Measurements from ENCODE around the gene PPP2R5A. TPM values are rescaled to one million over a fixed set of nuclear protein-coding genes. Genes with fewer than 3 reads are reported as not detected.

Gene PPP2R5A
- total RNA-seq, 2 experiments from 2014 or later: 44.3 to 46.2 TPM

DNA sequence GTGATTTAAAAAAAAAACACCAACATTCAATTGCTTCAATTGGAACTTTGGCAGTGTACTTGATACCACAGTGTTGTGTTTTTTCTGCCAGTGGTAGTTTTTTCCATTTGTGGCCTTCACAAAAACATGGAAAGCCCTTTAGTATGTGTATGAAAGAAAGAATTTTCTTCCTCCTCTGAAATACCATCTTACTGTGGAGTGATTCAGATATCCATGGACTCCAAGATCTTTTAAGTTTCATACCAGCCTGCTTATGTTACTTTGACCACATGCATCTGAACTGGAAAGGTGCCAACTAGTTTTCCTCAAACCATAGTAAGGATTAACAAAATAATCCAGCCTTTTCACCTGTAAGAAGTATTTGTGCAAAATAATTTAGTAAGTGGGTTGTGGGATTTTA, 3.4 kb downstream of the PPP2R5A start:
- intact Hi-C loops (cut with DNase I, micrococcal nuclease): loop anchor here (1.0 to 10.0 kb wide), 7 partner anchors 39 to 706 kb away; partner anchors contain the start of genes DTL (in 1 of the 2), INTS7 (in 1 of the 2), NEK2 (in 1 of the 2) and PACC1 (in 1 of the 2)
- no peaks in the 10 kb centered on the region for H3K9me3 ChIP-seq (ENCODE audit: control insufficient read depth in 1 of 2, insufficient read depth in 1 of 2, low read length in 2 of 2)
- peaks cover 4% of the 10 kb centered on the region for H3K27me3 Mint-ChIP-seq
- no peaks in the 10 kb centered on the region for H3K27me3 ChIP-seq (ENCODE audit: control insufficient read depth in 1 of 2, insufficient read depth in 2 of 2, low read length in 2 of 2)
- no peak for DNase-seq
- H3K36me3 ChIP-seq (ENCODE audit: insufficient read depth, low read length): no peaks in the 10 kb centered on the region
- H3K36me3 Mint-ChIP-seq (ENCODE audit: low read depth): peaks cover 25% of the 10 kb centered on the region
- H3K4me1 ChIP-seq (ENCODE audit: insufficient read depth, low read length): peaks cover 35% of the 10 kb centered on the region
- ChIA-PET POLR2A (interaction anchor here (3.4 kb wide), 1 partner anchor 253 kb away, joined by 50 read pairs; the partner anchor contains the start of genes DTL and INTS7), CTCF (no interaction called here)
- H3K4me3 ChIP-seq (ENCODE audit: low read length): peak overlapping the region; percentile 99
- no peaks in the 10 kb centered on the region for H3K9me3 Mint-ChIP-seq
- no peak for ATAC-seq (ENCODE audit: poor library complexity)
- TF ChIP-seq, protein P1, sequence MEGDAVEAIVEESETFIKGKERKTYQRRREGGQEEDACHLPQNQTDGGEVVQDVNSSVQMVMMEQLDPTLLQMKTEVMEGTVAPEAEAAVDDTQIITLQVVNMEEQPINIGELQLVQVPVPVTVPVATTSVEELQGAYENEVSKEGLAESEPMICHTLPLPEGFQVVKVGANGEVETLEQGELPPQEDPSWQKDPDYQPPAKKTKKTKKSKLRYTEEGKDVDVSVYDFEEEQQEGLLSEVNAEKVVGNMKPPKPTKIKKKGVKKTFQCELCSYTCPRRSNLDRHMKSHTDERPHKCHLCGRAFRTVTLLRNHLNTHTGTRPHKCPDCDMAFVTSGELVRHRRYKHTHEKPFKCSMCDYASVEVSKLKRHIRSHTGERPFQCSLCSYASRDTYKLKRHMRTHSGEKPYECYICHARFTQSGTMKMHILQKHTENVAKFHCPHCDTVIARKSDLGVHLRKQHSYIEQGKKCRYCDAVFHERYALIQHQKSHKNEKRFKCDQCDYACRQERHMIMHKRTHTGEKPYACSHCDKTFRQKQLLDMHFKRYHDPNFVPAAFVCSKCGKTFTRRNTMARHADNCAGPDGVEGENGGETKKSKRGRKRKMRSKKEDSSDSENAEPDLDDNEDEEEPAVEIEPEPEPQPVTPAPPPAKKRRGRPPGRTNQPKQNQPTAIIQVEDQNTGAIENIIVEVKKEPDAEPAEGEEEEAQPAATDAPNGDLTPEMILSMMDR (IDR thresholded peaks at IDR 0.05): no peak
- peaks cover 71% of the 10 kb centered on the region for H3K4me1 Mint-ChIP-seq (ENCODE audit: low read depth)
- peak overlapping the region; percentile 80 for H3K4me3 Mint-ChIP-seq
- no peak overlapping the region for H3K27ac ChIP-seq (ENCODE audit: low read depth in 1 of 2, low read length in 2 of 2)
- peak overlapping the region; percentile 65 for H3K27ac Mint-ChIP-seq

- Histone ChIP-seq H3K4me1 (ENCODE audit: insufficient read depth, low read length) (peaks cover 26% of the 10 kb centered on the region), H3K27me3 (ENCODE audit: control insufficient read depth in 1 of 2, insufficient read depth in 2 of 2, low read length in 2 of 2) (no peaks in the 10 kb centered on the region), H3K27ac (ENCODE audit: low read depth in 1 of 2, low read length in 2 of 2) (no peak overlapping the region), H3K4me3 (ENCODE audit: low read length) (no peak overlapping the region), H3K36me3 (ENCODE audit: insufficient read depth, low read length) (no peaks in the 10 kb centered on the region), H3K9me3 (ENCODE audit: control insufficient read depth in 1 of 2, insufficient read depth in 1 of 2, low read length in 2 of 2) (no peaks in the 10 kb centered on the region)
- Mint-ChIP-seq H3K36me3 (ENCODE audit: low read depth) (peaks cover 21% of the 10 kb centered on the region), H3K4me3 (peak overlapping the region; percentile 76), H3K27ac (no peak overlapping the region), H3K9me3 (no peaks in the 10 kb centered on the region), H3K4me1 (ENCODE audit: low read depth) (peaks cover 70% of the 10 kb centered on the region), H3K27me3 (peaks cover 4% of the 10 kb centered on the region)
- DNase-seq (no peak), ATAC-seq (ENCODE audit: poor library complexity) (no peak)
- CTCF ChIA-PET: interaction anchor here (0.6 to 2.9 kb wide), 2 partner anchors 176 to 218 kb away, joined by 3 to 25 read pairs; no protein-coding TSS in a partner anchor
- intact Hi-C loops (cut with DNase I, micrococcal nuclease): loop anchor here (1.0 to 10.0 kb wide), 10 partner anchors 38 to 707 kb away; partner anchors contain the start of genes NEK2 (in 2 of the 2), DTL (in 1 of the 2), INTS7 (in 1 of the 2) and PACC1 (in 1 of the 2)
- TF ChIP-seq, protein P1 (IDR thresholded peaks at IDR 0.05): no peak
- POLR2A ChIA-PET: no interaction called here
These were observed 4.3 kb downstream of the PPP2R5A start for GRCh38 chr1:212289262-212290077.

DNA sequence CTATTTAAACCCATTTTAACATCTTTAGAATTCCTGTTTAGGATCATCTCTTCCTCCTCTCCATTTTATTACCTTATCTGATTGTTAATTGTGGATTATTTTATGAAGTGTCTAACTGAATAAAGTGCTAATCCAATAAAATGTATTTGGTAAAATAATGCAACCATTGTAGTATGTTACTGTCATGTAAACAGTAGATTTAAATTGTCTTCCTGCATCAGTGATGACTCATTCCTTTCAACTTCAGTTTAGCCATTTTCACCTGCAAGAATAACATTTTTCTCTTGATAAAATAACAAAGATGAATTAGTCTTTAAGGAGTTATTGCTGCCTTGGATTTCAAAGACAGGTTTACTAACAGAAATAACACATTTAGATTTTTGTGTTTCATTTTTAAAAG, 5.4 kb downstream of the PPP2R5A start:
- Histone ChIP-seq H3K36me3 (ENCODE audit: insufficient read depth, low read length) (no peaks in the 10 kb centered on the region), H3K4me3 (ENCODE audit: low read length) (no peak overlapping the region), H3K27me3 (ENCODE audit: control insufficient read depth in 1 of 2, insufficient read depth in 2 of 2, low read length in 2 of 2) (no peaks in the 10 kb centered on the region), H3K27ac (ENCODE audit: low read depth in 1 of 2, low read length in 2 of 2) (no peak overlapping the region), H3K4me1 (ENCODE audit: insufficient read depth, low read length) (peaks cover 29% of the 10 kb centered on the region), H3K9me3 (ENCODE audit: control insufficient read depth in 1 of 2, insufficient read depth in 1 of 2, low read length in 2 of 2) (no peaks in the 10 kb centered on the region)
- peak overlapping the region; percentile 77 for H3K4me3 Mint-ChIP-seq
- peaks cover 74% of the 10 kb centered on the region for H3K4me1 Mint-ChIP-seq (ENCODE audit: low read depth)
- DNase-seq (peak in 1 of 14 experiments; percentile 28), ATAC-seq (ENCODE audit: poor library complexity) (no peak)
- TF ChIP-seq, protein P1 (IDR thresholded peaks at IDR 0.05): no peak
- no peaks in the 10 kb centered on the region for H3K9me3 Mint-ChIP-seq
- CTCF ChIA-PET: interaction anchor here (1.0 to 2.9 kb wide), 5 partner anchors 60 to 256 kb away, joined by 3 to 25 read pairs (median 5); partner anchors contain the start of genes DTL and INTS7
- H3K27me3 Mint-ChIP-seq: no peaks in the 10 kb centered on the region
- intact Hi-C loops (cut with DNase I, micrococcal nuclease): loop anchor here (1.0 to 5.0 kb wide), 6 partner anchors 37 to 613 kb away; partner anchors contain the start of gene NEK2 (in 1 of the 2)
- H3K27ac Mint-ChIP-seq: peak overlapping the region; percentile 18
- peaks cover 12% of the 10 kb centered on the region for H3K36me3 Mint-ChIP-seq (ENCODE audit: low read depth)
- POLR2A ChIA-PET: interaction anchor here (0.8 kb wide), 1 partner anchor 17 kb away, joined by 4 read pairs; no protein-coding TSS in a partner anchor

Measured in CD4-positive, alpha-beta T cell (primary cell).